Pancreas (tissue), 10 donors: Measurements from ENCODE around the gene CD248. TPM values are rescaled to one million over a fixed set of nuclear protein-coding genes. Genes with fewer than 3 reads are reported as not detected.
"Not testable (repeated sequence)": the region's sequence is repeated elsewhere in the genome, so short reads cannot be mapped to it uniquely, and the experiment has no call there.

ENCODE experiments used
- ATAC-seq, 4 donors: fragments of 200-7000 bp; cut with Tn5 transposase; one replicate each; pipeline versions ENCODE4 v1.8.0 to v1.9.1; 2020; ENCODE audit warnings: mild to moderate bottlenecking in 4 of 4, moderate library complexity in 4 of 4
- DNase-seq, 6 donors: peaks; one replicate each; pipeline ENCODE4 v3.0.0-alpha.2; 2020
- FAIRE-seq: peaks from 2 replicates; lab custom pipeline; 2012; peaks lifted over from hg19 to GRCh38; lab: Jason Lieb, UNC
- H3K27ac ChIP-seq, 4 donors: fragments of 200-600 bp; sonication (generic); 1 replicate in 3 of 4; 2 replicates in 1 of 4; pipeline versions ENCODE4 v1.5.0 to v1.8.0; 2020
- H3K27me3 ChIP-seq, 4 donors: fragments of 200-600 bp; one replicate each; pipeline ENCODE4 v1.8.0; 2021
- H3K36me3 ChIP-seq, 3 donors: fragments of 200-600 bp; sonication (generic) in 1 of 3; one replicate each; pipeline versions ENCODE4 v1.5.0 to v1.8.0; 2020 to 2021
- H3K4me1 ChIP-seq, 3 donors: fragments of 200-600 bp; one replicate each; pipeline ENCODE4 v1.8.0; 2021
- H3K4me3 ChIP-seq, 4 donors: fragments of 200-600 bp; sonication (generic) in 2 of 4; one replicate each; pipeline versions ENCODE4 v1.5.0 to v1.8.0; 2020 to 2021
- H3K9me3 ChIP-seq, 4 donors: fragments of 200-600 bp; one replicate each; pipeline ENCODE4 v1.8.0; 2021
- CTCF ChIP-seq, 4 donors: fragments of 200-600 bp; sonication (generic) in 3 of 4; IDR thresholded peaks; one replicate each; pipeline versions ENCODE4 v1.5.0 to v1.8.0; 2021; ENCODE audit warnings: antibody characterized with exemption in 4 of 4
- WGBS, 2 donors: extraction: QIAGEN DNeasy Blood & Tissue Kit; methylation state at CpG; one replicate each; pipeline ENCODE4 v1.1.7; 2013; 5-methylcytosine and 5-hydroxymethylcytosine counted together
- intact Hi-C, 3 donors: fragments of 100-400 bp; cut with DNase I; formaldehyde crosslinking; loops; one replicate each; pipeline versions ENCODE4 v1.11.1 to v1.14.2; 2022
- polyA plus RNA-seq, 2 donors: library from polyadenylated mRNA; stranded (reverse); fragments of 200-250 nt; gene quantifications; one replicate each; pipeline ENCODE4 v1.2.3, GENCODE V29; 2013
- total RNA-seq, 6 donors: library from RNA; stranded (reverse); fragmentation: NEBNext Ultra II Directional in 4 of 6; extraction: Animal tissue kit (Norgen Biotek cat#: 25700) in 4 of 6; gene quantifications; one replicate each; pipeline versions ENCODE4 v1.2.1 to v1.2.4, GENCODE V29; 2021 to 2023
- donor health status: healthy with polysubstance abuse.
- donor health status: DM: no; HTN: no; CAD: no; lungs with moderate emphysema.
- donor health status: DM: no; HTN: no; CAD: no.
- donor health status: control.
- donor health status: control.
- donor health status: Bipolar disorder and iron deficiency.
- donor health status: DM: yes; HTN: yes; CAD: no.
- donor health status: DM: no; HTN: no; CAD: no.
- donor health status: DM: no; HTN: no; CAD: no.
- donor health status: DM: yes; HTN: yes; CAD: no.

The CD248 gene
- total and polyA plus RNA-seq, 8 donors = 1.2 to 17.7 (median 3.8) TPM

- no peak for FAIRE-seq
- intact Hi-C loops = no loop called here
- TF ChIP-seq CTCF (IDR thresholded peaks at IDR 0.05) = no peak
- WGBS, 2 donors = 82 to 84% methylated on average over 8 to 11 of the region's 11 CpGs
- H3K36me3 ChIP-seq = no peaks in the 10 kb centered on the region
- H3K27me3 ChIP-seq = no peaks in the 10 kb centered on the region
- H3K9me3 ChIP-seq = no peaks in the 10 kb centered on the region
- no peaks in the 10 kb centered on the region for H3K4me1 ChIP-seq
- H3K4me3 ChIP-seq = no peak overlapping the region
- peak in 2 of 6 donors; percentile 35 to 37 for DNase-seq
- peak in 3 of 4 donors; percentile 26 to 54 (median 35) for ATAC-seq
- no peak overlapping the region for H3K27ac ChIP-seq
Measured at GRCh38 chr11:66322732-66323427, 6.0 kb upstream of the CD248 start.

GRCh38 chr11:66321606-66322005 is 4.8 kb upstream of the CD248 start:
- intact Hi-C loops = no loop called here
- no peaks in the 10 kb centered on the region for H3K36me3 ChIP-seq
- no peaks in the 10 kb centered on the region for H3K9me3 ChIP-seq
- FAIRE-seq (no peak), ATAC-seq (no peak), DNase-seq (peak in 1 of 6 donors; percentile 2)
- 86 to 90% methylated on average over 4 of the region's 4 CpGs for WGBS, 2 donors
- TF ChIP-seq CTCF (IDR thresholded peaks at IDR 0.05) = no peak
- H3K4me3 ChIP-seq = no peak overlapping the region
- no peak overlapping the region for H3K27ac ChIP-seq
- no peaks in the 10 kb centered on the region for H3K4me1 ChIP-seq
- H3K27me3 ChIP-seq = no peaks in the 10 kb centered on the region

- H3K4me1 ChIP-seq, FAIRE-seq, H3K27me3 ChIP-seq, H3K27ac ChIP-seq, intact Hi-C loops, H3K4me3 ChIP-seq, DNase-seq, H3K9me3 ChIP-seq, H3K36me3 ChIP-seq, ATAC-seq: not testable (repeated sequence)
- 85 to 86% methylated on average over 6 of the region's 6 CpGs for whole genome bisulfite sequencing, 2 donors
Measured at GRCh38 chr11:66320748-66321147, 3.9 kb upstream of the CD248 start.

GRCh38 chr11:66320289-66320688 is 3.4 kb upstream of the CD248 start:
- ATAC-seq, FAIRE-seq, H3K27me3 ChIP-seq, H3K9me3 ChIP-seq, H3K27ac ChIP-seq, H3K36me3 ChIP-seq, H3K4me1 ChIP-seq, H3K4me3 ChIP-seq, DNase-seq, intact Hi-C loops: not testable (repeated sequence)
- WGBS, 2 donors = 44 to 61% methylated on average over 1 of the region's 2 CpGs

GRCh38 chr11:66318600-66318970 is 1.7 kb upstream of the CD248 start:
- ATAC-seq (no peak), DNase-seq (no peak), FAIRE-seq (no peak)
- H3K27me3 ChIP-seq = no peaks in the 10 kb centered on the region
- intact Hi-C loops = no loop called here
- H3K4me1 ChIP-seq = no peaks in the 10 kb centered on the region
- no peak for TF ChIP-seq CTCF (IDR thresholded peaks at IDR 0.05)
- H3K4me3 ChIP-seq = no peak overlapping the region
- H3K36me3 ChIP-seq = no peaks in the 10 kb centered on the region
- H3K9me3 ChIP-seq = no peaks in the 10 kb centered on the region
- WGBS, 2 donors = 69 to 80% methylated on average over 3 of the region's 3 CpGs
- H3K27ac ChIP-seq = no peak overlapping the region
